ENCODE data around the gene TOMM20. TPM values are rescaled to one million over a fixed set of nuclear protein-coding genes. Genes with fewer than 3 reads are reported as not detected.

The TOMM20 gene
- total and polyA plus RNA-seq, 4 donors = 60.6 to 115 (median 79.6) TPM

DNA sequence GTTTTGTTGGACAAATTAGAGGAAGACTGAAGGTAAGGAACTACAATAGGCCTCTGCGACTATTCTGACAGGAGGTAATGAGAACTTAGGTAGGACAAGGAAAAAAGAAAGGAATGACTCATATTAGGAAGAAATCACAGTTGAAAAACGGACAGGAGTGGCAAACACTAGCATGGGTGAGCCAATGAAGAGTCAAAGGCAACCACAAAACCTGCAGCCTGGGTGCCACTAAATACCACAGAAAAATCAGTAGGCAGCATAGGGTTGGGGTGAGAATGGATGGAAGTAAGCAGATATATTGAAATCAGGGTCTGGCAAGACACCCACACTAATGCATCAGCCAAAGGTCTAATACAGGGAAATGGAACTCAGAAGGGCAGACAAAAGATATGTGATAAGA is 22.4 kb upstream of the TOMM20 start:
- 83 to 93% methylated on average over 2 of the region's 2 CpGs for WGBS, 2 donors

DNA sequence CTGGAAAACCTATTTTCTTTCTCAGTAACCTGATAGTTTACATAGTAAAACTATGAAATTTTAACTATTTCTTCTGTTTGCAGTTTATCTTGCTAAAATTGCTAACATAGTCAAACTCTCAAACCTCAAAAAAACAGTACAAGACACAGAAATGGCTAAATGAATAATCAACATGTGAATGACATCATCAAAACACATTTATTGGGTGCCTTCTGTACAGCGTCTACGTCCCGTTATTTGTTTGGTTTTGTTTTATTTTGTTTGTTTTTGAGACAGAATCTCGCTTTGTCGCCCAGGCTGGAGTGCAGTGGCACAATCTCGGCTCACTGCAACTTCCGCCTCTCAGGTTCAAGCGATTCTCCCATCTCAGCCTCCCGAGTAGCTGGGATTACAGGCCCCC is 21.2 kb upstream of the TOMM20 start:
- H3K36me3 ChIP-seq (ENCODE audit: control insufficient read depth in 4 of 4, insufficient read depth in 4 of 4, low read length in 4 of 4) = peaks cover 18 to 38% (median 24%) of the 10 kb centered on the region in 4 donors
- TF ChIP-seq, protein P1, sequence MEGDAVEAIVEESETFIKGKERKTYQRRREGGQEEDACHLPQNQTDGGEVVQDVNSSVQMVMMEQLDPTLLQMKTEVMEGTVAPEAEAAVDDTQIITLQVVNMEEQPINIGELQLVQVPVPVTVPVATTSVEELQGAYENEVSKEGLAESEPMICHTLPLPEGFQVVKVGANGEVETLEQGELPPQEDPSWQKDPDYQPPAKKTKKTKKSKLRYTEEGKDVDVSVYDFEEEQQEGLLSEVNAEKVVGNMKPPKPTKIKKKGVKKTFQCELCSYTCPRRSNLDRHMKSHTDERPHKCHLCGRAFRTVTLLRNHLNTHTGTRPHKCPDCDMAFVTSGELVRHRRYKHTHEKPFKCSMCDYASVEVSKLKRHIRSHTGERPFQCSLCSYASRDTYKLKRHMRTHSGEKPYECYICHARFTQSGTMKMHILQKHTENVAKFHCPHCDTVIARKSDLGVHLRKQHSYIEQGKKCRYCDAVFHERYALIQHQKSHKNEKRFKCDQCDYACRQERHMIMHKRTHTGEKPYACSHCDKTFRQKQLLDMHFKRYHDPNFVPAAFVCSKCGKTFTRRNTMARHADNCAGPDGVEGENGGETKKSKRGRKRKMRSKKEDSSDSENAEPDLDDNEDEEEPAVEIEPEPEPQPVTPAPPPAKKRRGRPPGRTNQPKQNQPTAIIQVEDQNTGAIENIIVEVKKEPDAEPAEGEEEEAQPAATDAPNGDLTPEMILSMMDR (IDR thresholded peaks at IDR 0.05; ENCODE audit: control extremely low read depth, extremely low read depth) = no peak
- H3K27ac ChIP-seq (ENCODE audit: low read depth in 1 of 2, low read length in 1 of 2) = no peak overlapping the region
- no peak for ATAC-seq (ENCODE audit: insufficient read depth, low FRiP score)
- H3K27me3 ChIP-seq (ENCODE audit: control insufficient read depth in 3 of 3, insufficient read depth in 3 of 3, low read length in 2 of 3) = no peaks in the 10 kb centered on the region
- no peaks in the 10 kb centered on the region for H3K9me3 ChIP-seq (ENCODE audit: control insufficient read depth in 4 of 4, insufficient read depth in 3 of 4, low read length in 3 of 4)
- no peak overlapping the region for H3K4me3 ChIP-seq
- 97% methylated on average over 9 of the region's 9 CpGs for WGBS, 2 donors
- H3K9ac ChIP-seq (ENCODE audit: insufficient read depth in 1 of 2, low read length in 2 of 2) = no peak overlapping the region
- no peaks in the 10 kb centered on the region for H3K4me1 ChIP-seq (ENCODE audit: control insufficient read depth in 5 of 5, insufficient read depth in 5 of 5, low read length in 5 of 5)
- no peak for DNase-seq

More for the DNA sequence above, 22.4 kb upstream of the TOMM20 start:
- Histone ChIP-seq H3K27ac (ENCODE audit: low read depth in 1 of 2, low read length in 1 of 2) (no peak overlapping the region), H3K9me3 (ENCODE audit: control insufficient read depth in 4 of 4, insufficient read depth in 3 of 4, low read length in 3 of 4) (no peaks in the 10 kb centered on the region), H3K4me3 (no peak overlapping the region), H3K9ac (ENCODE audit: insufficient read depth in 1 of 2, low read length in 2 of 2) (no peak overlapping the region), H3K27me3 (ENCODE audit: control insufficient read depth in 3 of 3, insufficient read depth in 3 of 3, low read length in 2 of 3) (no peaks in the 10 kb centered on the region), H3K4me1 (ENCODE audit: control insufficient read depth in 5 of 5, insufficient read depth in 5 of 5, low read length in 5 of 5) (no peaks in the 10 kb centered on the region), H3K36me3 (ENCODE audit: control insufficient read depth in 4 of 4, insufficient read depth in 4 of 4, low read length in 4 of 4) (peaks cover 13 to 33% (median 18%) of the 10 kb centered on the region in 4 donors)
- no peak for ATAC-seq (ENCODE audit: insufficient read depth, low FRiP score)
- DNase-seq = no peak
- TF ChIP-seq, protein P1 (IDR thresholded peaks at IDR 0.05; ENCODE audit: control extremely low read depth, extremely low read depth) = no peak

DNA sequence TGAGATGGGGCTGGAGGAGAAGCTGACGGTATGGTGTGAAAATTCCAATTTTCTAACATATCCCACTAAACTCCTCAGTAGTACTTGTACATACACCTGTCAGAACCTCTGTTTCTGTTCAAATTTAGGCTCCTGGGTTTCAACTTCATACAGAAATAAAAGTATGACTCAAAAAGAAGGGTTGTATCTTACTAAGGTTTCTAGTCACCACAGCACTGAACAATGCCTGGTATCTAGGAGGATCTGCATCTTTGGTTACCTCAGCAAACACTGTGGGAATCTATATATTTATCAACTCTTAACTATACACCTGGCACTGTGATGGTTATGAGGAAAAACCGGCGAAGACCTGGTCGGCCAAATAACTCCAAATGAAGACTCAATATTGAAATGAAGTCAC is 18.6 kb upstream of the TOMM20 start:
- 97 to 98% methylated on average over 4 of the region's 4 CpGs for WGBS, 2 donors
- Histone ChIP-seq H3K4me1 (ENCODE audit: control insufficient read depth in 5 of 5, insufficient read depth in 5 of 5, low read length in 5 of 5) (no peaks in the 10 kb centered on the region), H3K9me3 (ENCODE audit: control insufficient read depth in 4 of 4, insufficient read depth in 3 of 4, low read length in 3 of 4) (no peaks in the 10 kb centered on the region), H3K27me3 (ENCODE audit: control insufficient read depth in 3 of 3, insufficient read depth in 3 of 3, low read length in 2 of 3) (no peaks in the 10 kb centered on the region), H3K9ac (ENCODE audit: insufficient read depth in 1 of 2, low read length in 2 of 2) (no peak overlapping the region), H3K36me3 (ENCODE audit: control insufficient read depth in 4 of 4, insufficient read depth in 4 of 4, low read length in 4 of 4) (peaks cover 22 to 36% (median 28%) of the 10 kb centered on the region in 4 donors), H3K4me3 (no peak overlapping the region), H3K27ac (ENCODE audit: low read depth in 1 of 2, low read length in 1 of 2) (no peak overlapping the region)
- DNase-seq (no peak), ATAC-seq (ENCODE audit: insufficient read depth, low FRiP score) (no peak)
- TF ChIP-seq, protein P1 (IDR thresholded peaks at IDR 0.05; ENCODE audit: control extremely low read depth, extremely low read depth) = no peak

DNA sequence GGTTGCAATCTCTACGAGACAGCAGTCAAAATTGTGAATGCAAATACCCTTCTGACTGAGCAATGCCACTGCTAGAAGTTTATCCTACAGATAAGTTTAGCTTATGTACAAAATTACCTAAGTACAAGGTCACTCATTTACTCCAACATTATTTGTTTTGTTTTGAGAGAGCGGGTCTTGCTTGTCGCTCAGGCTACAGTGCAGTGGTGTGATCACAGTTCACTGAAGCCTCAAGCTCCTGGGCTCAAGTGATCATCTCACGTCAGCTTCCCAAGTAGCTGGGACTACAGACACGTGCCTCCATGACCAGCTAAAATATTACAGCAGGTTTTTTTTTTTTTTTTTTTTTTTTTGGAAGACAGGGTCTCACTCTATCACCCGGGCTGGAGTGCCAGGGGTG is 17.0 kb upstream of the TOMM20 start:
- ATAC-seq (ENCODE audit: insufficient read depth, low FRiP score) (no peak), DNase-seq (no peak)
- TF ChIP-seq, protein P1 (IDR thresholded peaks at IDR 0.05; ENCODE audit: control extremely low read depth, extremely low read depth) = no peak
- Histone ChIP-seq H3K4me3 (no peak overlapping the region), H3K27ac (ENCODE audit: low read depth in 1 of 2, low read length in 1 of 2) (no peak overlapping the region), H3K36me3 (ENCODE audit: control insufficient read depth in 4 of 4, insufficient read depth in 4 of 4, low read length in 4 of 4) (peaks cover 17 to 29% (median 23%) of the 10 kb centered on the region in 4 donors), H3K4me1 (ENCODE audit: control insufficient read depth in 5 of 5, insufficient read depth in 5 of 5, low read length in 5 of 5) (no peaks in the 10 kb centered on the region), H3K9ac (ENCODE audit: insufficient read depth in 1 of 2, low read length in 2 of 2) (no peak overlapping the region), H3K9me3 (ENCODE audit: control insufficient read depth in 4 of 4, insufficient read depth in 3 of 4, low read length in 3 of 4) (no peaks in the 10 kb centered on the region), H3K27me3 (ENCODE audit: control insufficient read depth in 3 of 3, insufficient read depth in 3 of 3, low read length in 2 of 3) (no peaks in the 10 kb centered on the region)
- WGBS, 2 donors = 94 to 95% methylated on average over 6 of the region's 6 CpGs
